ENCODE measurements around the gene ZNF215.
"Not testable (repeated sequence)": the region's sequence is repeated elsewhere in the genome, so short reads cannot be mapped to it uniquely, and the experiment has no call there.

ZNF215 gene

DNA sequence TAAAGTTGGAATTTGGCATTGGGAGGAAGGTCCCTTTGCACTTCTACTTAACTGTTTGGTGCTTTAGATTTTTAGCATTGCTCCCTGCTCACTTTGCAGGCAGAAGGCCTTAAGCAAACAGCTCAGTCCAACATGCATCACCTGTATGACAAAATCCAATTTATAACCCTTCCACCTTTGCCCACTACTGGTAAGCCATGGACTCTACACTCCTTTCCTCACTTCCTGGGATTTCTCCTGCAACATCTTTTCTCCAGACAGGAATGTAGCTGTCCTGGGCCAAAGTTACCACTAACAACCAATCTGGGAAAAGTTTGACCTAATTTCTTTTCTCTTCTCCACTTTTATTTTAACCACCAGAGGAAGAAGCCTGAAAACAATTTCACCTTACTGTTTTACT, 32.1 kb upstream of the ZNF215 start:
- TF ChIP-seq, protein P1, sequence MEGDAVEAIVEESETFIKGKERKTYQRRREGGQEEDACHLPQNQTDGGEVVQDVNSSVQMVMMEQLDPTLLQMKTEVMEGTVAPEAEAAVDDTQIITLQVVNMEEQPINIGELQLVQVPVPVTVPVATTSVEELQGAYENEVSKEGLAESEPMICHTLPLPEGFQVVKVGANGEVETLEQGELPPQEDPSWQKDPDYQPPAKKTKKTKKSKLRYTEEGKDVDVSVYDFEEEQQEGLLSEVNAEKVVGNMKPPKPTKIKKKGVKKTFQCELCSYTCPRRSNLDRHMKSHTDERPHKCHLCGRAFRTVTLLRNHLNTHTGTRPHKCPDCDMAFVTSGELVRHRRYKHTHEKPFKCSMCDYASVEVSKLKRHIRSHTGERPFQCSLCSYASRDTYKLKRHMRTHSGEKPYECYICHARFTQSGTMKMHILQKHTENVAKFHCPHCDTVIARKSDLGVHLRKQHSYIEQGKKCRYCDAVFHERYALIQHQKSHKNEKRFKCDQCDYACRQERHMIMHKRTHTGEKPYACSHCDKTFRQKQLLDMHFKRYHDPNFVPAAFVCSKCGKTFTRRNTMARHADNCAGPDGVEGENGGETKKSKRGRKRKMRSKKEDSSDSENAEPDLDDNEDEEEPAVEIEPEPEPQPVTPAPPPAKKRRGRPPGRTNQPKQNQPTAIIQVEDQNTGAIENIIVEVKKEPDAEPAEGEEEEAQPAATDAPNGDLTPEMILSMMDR (IDR thresholded peaks at IDR 0.05; ENCODE audit: low read depth, low read length): no peak
- no peak overlapping the region for H3K4me3 ChIP-seq (replicated peaks in 1 of 2; ENCODE audit: low read depth in 2 of 2, low read length in 2 of 2)
- DNase-seq (ENCODE audit: low read depth in 2 of 2): no peak

DNA sequence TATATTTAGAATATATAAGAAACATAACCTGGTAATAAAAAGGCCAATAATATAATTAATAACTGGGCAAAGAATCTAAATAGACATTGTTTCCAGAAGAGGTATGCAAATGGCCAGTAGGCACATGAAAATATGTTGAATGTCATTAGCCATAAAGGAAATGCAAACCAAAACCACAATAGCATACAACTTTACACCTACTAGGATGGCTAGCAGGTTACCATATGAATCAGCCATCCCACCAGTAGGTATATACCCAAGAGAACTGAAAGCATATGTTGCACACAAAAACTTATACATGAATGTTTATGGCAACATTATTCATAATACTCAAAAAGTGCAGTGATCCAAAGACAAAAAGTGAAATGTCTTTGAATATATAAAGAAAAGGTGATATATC, 31.2 kb upstream of the ZNF215 start:
- no peak for DNase-seq (ENCODE audit: low read depth in 2 of 2)
- TF ChIP-seq, protein P1 (IDR thresholded peaks at IDR 0.05; ENCODE audit: low read depth, low read length): no peak
- H3K4me3 ChIP-seq (replicated peaks in 1 of 2; ENCODE audit: low read depth in 2 of 2, low read length in 2 of 2): no peak overlapping the region

DNA sequence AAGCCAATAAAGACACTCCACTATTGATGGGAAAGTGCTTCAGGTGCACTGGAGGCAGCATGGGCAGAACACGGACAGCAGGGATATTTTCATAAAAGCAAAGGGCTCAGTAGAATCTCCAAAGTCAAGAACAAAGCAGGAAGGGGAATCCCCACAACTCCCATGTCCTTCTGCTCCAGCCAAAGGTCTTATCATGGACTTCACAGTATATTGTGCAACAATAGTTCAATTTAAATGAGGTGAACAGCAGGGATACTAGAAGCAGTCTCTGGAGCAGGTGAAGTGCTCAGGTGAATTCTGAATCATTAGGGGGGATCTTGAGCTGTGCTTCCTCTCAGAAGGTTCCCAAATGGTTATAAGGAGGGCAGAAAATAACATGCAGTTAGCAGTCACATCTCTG, 27.3 kb upstream of the ZNF215 start:
- no peak for DNase-seq (ENCODE audit: low read depth in 2 of 2)

DNA sequence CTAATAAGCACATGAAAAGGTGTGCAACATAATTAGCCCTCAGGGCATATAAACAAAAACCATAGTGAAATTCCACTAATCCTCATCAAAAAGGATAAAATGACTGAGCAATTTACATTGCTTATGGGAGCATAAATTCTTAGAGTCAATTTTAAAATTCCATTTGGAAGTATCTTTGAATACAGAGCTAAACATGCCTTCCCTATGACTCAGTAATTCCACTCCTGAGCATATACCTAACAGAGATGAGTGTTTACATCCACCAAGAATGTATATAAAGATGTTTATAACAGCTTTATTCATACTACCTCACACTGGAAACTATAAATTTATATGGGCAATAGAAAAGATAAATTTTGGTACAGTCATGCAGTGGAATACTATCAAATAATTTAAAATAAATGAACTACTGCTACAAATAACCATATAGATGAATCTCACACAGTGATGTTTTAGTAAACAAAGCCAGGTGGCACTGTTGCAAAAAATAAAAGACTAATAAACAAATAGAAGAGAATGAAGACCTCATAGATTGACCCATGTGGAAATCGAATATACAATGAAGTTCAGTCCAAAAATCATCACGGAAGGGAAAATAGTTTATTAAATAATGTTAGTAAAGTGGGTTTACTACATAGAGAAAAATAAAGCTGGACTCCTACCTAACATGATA, 25.8 kb upstream of the ZNF215 start:
- TF ChIP-seq, protein P1 (IDR thresholded peaks at IDR 0.05; ENCODE audit: low read depth, low read length): no peak
- peak in 1 of 2 donors; percentile 5 for DNase-seq (ENCODE audit: low read depth in 2 of 2)
- no peak overlapping the region for H3K4me3 ChIP-seq (replicated peaks in 1 of 2; ENCODE audit: low read depth in 2 of 2, low read length in 2 of 2)

More for the DNA sequence above, 27.3 kb upstream of the ZNF215 start:
- TF ChIP-seq, protein P1 (IDR thresholded peaks at IDR 0.05; ENCODE audit: low read depth, low read length): no peak
- no peak overlapping the region for H3K4me3 ChIP-seq (replicated peaks in 1 of 2; ENCODE audit: low read depth in 2 of 2, low read length in 2 of 2)

DNA sequence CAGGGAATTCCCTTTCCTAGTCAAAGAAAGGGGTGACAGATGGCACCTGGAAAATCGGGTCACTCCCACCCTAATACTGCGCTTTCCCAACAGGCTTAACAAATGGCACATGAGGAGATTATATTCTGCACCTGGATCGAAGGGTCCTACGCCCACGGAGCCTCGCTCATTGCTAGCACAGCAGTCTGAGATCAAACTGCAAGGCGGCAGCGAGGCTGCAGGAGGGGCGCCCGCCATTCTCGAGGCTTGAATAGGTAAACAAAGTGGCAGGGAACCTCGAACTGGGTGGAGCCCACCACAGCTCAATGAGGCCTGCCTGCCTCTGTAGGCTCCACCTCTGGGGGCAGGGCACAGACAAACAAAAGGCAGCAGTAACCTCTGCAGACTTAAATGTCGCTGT, 21.4 kb upstream of the ZNF215 start:
- not testable (repeated sequence) for DNase-seq (ENCODE audit: low read depth in 2 of 2); H3K4me3 ChIP-seq (replicated peaks in 1 of 2; ENCODE audit: low read depth in 2 of 2, low read length in 2 of 2)

DNA sequence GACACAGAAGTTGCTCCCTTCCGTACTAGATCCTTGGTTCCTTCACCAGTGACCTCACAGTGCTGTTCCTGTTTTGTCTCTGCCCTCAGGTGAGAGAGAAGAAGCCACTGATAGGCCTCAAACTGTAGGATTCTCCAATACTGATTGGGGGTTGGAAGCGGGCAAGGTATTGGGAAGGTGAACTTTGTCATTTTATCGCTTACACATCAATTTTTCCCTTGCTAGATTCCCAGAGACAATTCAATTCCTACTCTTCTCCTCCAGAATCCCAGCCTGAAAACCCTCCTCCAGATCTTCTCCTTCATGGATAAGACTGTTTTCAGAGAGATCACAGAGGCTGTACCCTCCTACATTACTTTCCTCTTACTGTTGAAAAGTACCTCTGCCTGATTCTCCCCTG, 14.8 kb upstream of the ZNF215 start:
- H3K4me3 ChIP-seq (replicated peaks in 1 of 2; ENCODE audit: low read depth in 2 of 2, low read length in 2 of 2): no peak overlapping the region
- no peak for DNase-seq (ENCODE audit: low read depth in 2 of 2)
- TF ChIP-seq, protein P1 (IDR thresholded peaks at IDR 0.05; ENCODE audit: low read depth, low read length): no peak

DNA sequence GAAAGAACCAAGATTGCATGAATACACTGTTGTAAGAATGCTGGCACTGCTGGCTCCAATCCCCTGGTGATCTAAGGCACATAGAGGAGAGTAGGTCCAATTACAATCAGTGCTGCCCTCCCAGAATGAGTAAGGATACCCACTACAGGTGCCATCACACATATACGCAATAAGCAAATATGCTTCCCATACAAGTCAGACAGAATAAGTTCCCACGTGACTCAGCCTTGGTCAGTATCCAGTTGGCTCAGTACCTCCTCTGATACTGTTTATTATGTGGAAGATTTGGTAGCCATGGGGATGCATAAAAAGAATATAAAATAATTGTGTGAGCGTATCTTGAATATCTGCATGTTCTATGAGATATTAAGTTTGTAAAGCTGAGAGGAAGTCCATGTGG, 14.3 kb upstream of the ZNF215 start:
- TF ChIP-seq, protein P1 (IDR thresholded peaks at IDR 0.05; ENCODE audit: low read depth, low read length): no peak
- DNase-seq (ENCODE audit: low read depth in 2 of 2): peak; percentile 49 to 67
- H3K4me3 ChIP-seq (replicated peaks in 1 of 2; ENCODE audit: low read depth in 2 of 2, low read length in 2 of 2): no peak overlapping the region
